ENCODE results near the gene NCKAP5.

DNA sequence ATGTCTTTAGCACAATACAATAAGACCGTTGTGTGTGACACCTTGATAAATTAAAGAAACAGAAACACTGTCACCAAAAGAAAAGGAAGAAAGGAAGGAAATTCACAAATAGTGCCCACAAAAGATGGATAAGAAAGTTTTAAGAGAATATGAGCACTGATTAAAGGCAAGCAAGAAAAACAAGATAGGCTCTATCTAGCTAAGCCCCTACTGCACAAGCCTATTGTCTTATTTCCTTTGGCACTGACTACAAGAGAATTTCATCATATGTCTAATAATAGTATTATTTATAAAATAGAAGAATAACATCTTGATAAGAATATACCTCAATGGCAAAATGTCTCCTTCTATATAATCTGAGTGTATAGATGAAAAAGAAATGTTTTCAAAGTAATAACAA is 335.7 kb downstream of the NCKAP5 start:
- TF ChIP-seq, protein P1, sequence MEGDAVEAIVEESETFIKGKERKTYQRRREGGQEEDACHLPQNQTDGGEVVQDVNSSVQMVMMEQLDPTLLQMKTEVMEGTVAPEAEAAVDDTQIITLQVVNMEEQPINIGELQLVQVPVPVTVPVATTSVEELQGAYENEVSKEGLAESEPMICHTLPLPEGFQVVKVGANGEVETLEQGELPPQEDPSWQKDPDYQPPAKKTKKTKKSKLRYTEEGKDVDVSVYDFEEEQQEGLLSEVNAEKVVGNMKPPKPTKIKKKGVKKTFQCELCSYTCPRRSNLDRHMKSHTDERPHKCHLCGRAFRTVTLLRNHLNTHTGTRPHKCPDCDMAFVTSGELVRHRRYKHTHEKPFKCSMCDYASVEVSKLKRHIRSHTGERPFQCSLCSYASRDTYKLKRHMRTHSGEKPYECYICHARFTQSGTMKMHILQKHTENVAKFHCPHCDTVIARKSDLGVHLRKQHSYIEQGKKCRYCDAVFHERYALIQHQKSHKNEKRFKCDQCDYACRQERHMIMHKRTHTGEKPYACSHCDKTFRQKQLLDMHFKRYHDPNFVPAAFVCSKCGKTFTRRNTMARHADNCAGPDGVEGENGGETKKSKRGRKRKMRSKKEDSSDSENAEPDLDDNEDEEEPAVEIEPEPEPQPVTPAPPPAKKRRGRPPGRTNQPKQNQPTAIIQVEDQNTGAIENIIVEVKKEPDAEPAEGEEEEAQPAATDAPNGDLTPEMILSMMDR (IDR thresholded peaks at IDR 0.05; ENCODE audit: low read length), result no peak
- TF ChIP-seq EZH2 (IDR thresholded peaks at IDR 0.05; ENCODE audit: borderline replicate concordance, low read length), result no peak
